Adipose tissue (tissue), 3 donors: ENCODE data around the gene CCDC12. TPM values are rescaled to one million over a fixed set of nuclear protein-coding genes. Genes with fewer than 3 reads are reported as not detected.

ENCODE experiments used
- H3K27ac ChIP-seq: one replicate; pipeline ENCODE4 v1.5.1; 2013; ENCODE audit warnings: low read depth, low read length
- WGBS, 3 donors: extraction: QIAGEN DNeasy Blood & Tissue Kit; methylation state at CpG; one replicate each; pipeline ENCODE4 v1.1.7; 2013; 5-methylcytosine and 5-hydroxymethylcytosine counted together
- polyA plus RNA-seq, 3 donors: library from polyadenylated mRNA; stranded (reverse); fragments of 200-250 nt; gene quantifications; one replicate each; pipeline ENCODE4 v1.2.3, GENCODE V29; 2013
- donor health status: healthy with polysubstance abuse.
- donor health status: Bipolar disorder and iron deficiency.
- donor health status: healthy.

Gene CCDC12
- polyA plus RNA-seq, 3 donors: 32.5 to 59.5 (median 51.5) TPM

DNA sequence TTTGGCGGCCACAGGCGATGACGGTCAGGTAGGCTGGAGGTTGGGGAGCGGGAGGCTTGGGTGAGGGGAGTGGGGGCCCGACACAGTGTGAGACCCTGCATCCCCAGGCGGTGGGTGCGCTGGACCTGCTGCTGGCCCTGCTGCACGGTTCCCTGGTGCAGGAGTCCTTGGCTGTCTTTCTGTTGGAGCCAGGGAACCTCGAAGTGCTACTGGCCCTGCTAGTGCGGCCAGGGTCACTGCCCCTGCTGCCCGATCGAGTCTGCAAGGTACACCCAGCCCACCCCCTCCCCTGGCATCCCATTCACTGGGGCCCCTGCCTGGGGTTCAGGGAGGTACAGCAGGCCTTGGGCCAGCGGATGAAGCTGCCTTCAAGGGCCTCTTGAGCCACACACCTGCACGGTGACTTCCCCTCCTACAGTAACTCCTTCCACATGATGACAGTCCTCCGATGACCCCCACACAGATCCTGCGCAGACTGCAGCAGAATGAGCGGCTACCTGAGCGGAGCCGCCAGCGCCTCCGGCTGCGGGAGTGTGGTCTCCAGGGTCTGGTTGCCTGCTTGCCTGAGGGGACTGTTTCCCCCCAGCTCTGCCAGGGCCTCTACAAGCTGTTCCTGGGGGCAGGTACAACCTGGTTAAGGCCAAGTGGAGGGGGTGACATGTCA, 22.4 kb upstream of the CCDC12 start:
- no peak overlapping the region for H3K27ac ChIP-seq
- WGBS, 3 donors: 85 to 88% (median 87%) methylated on average over 19 to 22 of the region's 22 CpGs

- WGBS, 3 donors: 56 to 67% (median 63%) methylated on average over 27 of the region's 27 CpGs
- H3K27ac ChIP-seq: no peak overlapping the region
Observed at GRCh38 chr3:46998121-46998851, 21.7 kb upstream of the CCDC12 start.

GRCh38 chr3:46997453-46998091, 21.0 kb upstream of the CCDC12 start:
- 69 to 86% (median 74%) methylated on average over 13 of the region's 13 CpGs for WGBS, 3 donors
- no peak overlapping the region for H3K27ac ChIP-seq

DNA sequence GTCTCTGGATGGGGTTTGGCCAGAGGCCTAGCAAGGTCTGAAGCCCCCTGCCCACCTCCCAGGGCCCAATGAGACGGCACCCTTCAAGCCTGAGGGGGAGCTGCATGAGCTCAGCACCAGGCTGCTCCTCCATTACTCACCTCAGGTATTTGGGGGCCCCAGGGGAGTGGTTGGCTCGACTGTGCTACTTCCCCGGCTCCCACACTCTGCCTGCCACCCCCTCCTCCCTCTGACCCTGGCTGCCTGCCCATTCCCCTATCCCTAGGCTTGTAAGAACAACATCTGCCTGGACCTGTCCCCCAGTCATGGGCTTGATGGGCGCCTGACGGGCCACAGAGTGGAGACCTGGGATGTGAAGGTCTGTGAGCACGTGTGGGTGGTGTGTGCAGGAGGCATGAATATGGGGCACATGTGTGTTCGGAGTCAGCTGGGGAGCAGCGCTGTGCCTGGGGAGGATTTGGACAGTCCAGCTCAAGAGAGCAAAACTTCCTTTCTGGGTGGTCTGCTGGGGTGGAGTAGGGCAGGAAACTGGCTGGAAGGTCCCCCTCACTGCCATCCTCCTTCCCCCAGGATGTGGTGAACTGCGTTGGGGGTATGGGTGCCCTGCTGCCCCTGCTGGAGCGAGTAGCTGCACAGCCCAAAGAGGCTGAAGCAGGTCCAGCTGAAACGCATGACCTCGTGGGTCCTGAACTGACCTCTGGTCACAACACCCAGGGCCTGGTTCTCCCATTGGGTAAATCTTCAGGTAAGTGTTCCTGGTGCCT, 20.3 kb upstream of the CCDC12 start:
- WGBS, 3 donors: 66 to 78% (median 69%) methylated on average over 12 of the region's 12 CpGs
- H3K27ac ChIP-seq: no peak overlapping the region

- WGBS, 3 donors: 90 to 93% (median 91%) methylated on average over 19 to 22 of the region's 22 CpGs
- no peak overlapping the region for H3K27ac ChIP-seq
Observed at GRCh38 chr3:46995901-46996562, 19.5 kb upstream of the CCDC12 start.

DNA sequence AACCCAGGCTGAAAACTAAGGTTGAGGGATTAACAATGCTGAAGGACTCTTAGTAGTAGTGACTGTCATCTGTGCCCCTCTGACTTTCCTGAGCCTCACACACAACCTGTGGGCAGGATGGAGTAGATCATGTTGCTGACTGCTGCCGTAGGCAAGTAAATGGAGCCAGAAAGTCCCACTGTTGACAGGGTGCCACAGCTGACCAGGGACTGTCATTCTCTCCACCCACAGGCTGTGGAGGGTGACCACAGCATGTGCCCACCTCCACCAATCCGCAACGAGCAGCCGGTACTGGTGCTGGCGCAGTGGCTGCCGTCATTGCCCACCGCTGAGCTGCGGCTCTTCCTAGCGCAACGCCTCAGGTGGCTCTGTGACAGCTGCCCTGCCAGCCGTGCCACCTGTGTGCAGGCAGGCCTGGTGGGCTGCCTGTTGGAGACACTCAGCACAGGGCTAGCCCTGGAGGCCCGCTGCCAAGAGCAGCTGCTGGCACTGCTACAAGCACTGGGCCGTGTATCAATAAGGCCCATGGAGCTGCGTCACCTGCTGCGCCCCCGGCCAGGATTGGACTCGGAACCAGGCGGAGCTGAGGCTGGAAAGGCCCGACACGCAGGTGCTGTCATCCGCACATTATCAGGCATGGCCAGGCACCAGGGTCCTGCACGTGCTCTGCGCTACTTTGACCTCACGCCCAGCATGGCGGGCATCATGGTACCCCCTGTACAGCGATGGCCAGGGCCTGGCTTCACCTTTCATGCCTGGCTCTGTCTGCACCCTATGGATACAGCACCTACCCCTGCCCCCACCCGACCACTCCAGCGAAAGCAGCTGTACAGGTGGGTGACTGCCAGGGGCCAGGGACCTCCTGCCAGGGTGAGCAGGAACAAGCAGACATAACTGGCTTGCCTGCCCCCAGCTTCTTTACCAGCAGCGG, 18.5 kb upstream of the CCDC12 start:
- no peak overlapping the region for H3K27ac ChIP-seq
- WGBS, 3 donors: 94 to 97% (median 96%) methylated on average over 29 of the region's 29 CpGs

- 86 to 90% (median 88%) methylated on average over 7 of the region's 7 CpGs for WGBS, 3 donors
- no peak overlapping the region for H3K27ac ChIP-seq
Observed at GRCh38 chr3:46993986-46994385, 17.4 kb upstream of the CCDC12 start.

GRCh38 chr3:46993292-46993691, 16.7 kb upstream of the CCDC12 start:
- WGBS, 3 donors: 71 to 89% (median 87%) methylated on average over 2 of the region's 2 CpGs
- no peak overlapping the region for H3K27ac ChIP-seq

DNA sequence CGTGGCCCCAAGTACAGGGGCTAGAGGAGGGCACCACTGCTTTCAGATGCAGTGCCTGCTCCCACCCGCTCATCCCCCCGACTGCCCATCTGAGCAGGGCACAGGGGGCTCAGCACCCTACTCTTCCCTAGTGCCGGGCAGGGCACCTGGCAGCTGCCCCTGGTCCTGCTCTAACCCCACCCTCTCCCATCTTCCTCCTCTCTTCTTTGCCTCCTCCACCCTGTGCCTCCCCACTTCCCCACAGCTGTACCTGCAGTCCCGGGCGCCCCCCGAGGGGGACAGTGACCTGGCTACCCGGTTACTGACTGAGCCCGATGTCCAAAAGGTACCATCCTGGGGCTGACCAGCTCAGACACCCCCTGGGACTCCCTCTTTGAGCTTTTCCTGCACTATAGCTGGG, 15.7 kb upstream of the CCDC12 start:
- WGBS, 3 donors: 87 to 91% (median 89%) methylated on average over 9 of the region's 9 CpGs
- no peak overlapping the region for H3K27ac ChIP-seq

DNA sequence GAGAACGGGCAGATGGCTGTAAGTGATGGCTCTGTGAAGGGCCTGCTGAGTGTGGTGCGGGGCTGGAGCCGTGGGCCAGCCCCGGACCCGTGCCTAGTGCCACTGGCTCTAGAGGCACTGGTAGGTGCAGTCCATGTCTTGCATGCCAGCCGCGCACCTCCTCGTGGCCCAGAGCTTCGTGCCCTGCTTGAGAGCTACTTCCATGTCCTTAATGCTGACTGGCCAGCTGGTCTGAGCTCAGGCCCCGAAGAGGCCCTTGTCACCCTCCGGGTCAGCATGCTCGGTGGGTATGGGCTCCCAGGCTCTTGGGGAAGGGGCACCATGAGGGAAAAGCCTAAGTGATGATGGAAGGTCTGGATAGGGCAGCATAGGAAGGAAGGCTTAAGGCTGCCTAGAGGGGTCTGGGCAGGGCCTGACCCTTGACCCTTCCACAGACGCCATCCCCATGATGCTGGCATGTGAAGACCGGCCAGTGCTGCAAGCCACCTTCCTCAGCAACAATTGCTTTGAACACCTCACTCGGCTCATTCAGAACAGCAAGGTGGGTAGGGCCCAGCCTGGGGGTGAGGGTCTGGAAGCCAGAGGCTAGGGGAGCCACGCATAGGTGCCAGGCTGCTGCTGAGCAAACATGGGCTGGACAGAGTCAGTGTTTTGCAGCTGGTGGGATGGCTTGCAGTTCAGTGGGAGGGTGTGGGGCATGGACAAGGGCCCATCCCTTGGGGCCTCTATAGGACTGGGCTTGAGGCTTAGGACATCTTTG, 15.0 kb upstream of the CCDC12 start:
- H3K27ac ChIP-seq: no peak overlapping the region
- WGBS, 3 donors: 92 to 96% (median 96%) methylated on average over 15 to 16 of the region's 16 CpGs

GRCh38 chr3:46990573-46991374, 14.2 kb upstream of the CCDC12 start:
- WGBS, 3 donors: 64 to 77% (median 75%) methylated on average over 9 to 11 of the region's 11 CpGs
- no peak overlapping the region for H3K27ac ChIP-seq

GRCh38 chr3:46989146-46989810, 12.7 kb upstream of the CCDC12 start:
- no peak overlapping the region for H3K27ac ChIP-seq
- WGBS, 3 donors: 66 to 83% (median 73%) methylated on average over 16 to 17 of the region's 17 CpGs

- no peak overlapping the region for H3K27ac ChIP-seq
- 79 to 90% (median 88%) methylated on average over 4 of the region's 4 CpGs for WGBS, 3 donors
Observed at GRCh38 chr3:46988616-46989015, 12.1 kb upstream of the CCDC12 start.

DNA sequence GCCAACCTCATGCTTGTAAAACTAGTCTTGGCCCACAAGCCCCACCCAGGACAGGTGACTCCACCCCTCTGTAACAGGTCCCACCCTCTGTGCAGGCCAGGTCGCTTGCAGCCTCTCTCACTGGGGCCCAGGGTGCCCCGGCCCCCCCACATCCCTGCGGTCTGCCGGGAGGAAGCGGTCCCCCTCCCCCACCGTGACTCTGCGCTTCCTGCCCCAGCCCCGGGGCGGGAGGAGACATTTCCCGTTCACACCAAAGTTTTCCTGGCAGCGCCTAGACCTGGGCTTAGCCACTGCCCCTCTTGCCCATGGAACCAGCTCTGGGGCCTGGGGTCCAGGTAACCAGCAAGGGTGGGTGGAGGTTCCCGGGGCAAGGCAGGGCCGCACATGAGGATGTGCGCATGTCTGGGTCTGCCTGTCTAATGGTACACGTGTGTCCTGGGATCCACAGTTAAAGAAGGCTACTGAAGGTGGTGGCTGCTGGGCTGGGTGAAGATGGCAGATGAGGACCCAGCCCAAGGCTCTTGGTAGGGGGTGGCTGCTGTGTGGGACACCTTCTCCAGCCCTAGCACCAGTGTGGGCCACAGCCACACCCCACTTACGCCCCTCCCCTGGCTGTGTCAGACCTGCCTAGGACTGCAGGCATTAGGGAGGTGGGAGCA, 11.3 kb upstream of the CCDC12 start:
- WGBS, 3 donors: 23 to 56% (median 31%) methylated on average over 10 to 16 of the region's 16 CpGs
- no peak overlapping the region for H3K27ac ChIP-seq

- 54 to 78% (median 54%) methylated on average over 9 of the region's 9 CpGs for WGBS, 3 donors
- no peak overlapping the region for H3K27ac ChIP-seq
Observed at GRCh38 chr3:46987319-46987742, 10.8 kb upstream of the CCDC12 start.
